Endometrial microvascular endothelial cells (primary cell): Measurements from ENCODE around the gene BTBD1. TPM values are rescaled to one million over a fixed set of nuclear protein-coding genes. Genes with fewer than 3 reads are reported as not detected.

Experiments
- in situ Hi-C: cut with HindIII; loops from 2 replicates; pipeline ENCODE4 v1.10.0; 2017; ENCODE audit warnings: low sequenced_read_pairs, low pct_unique_long_range_greater_than_20kb; ENCODE audit errors: inconsistent ontology term
- total RNA-seq: library from RNA; depleted of rRNA; stranded (reverse); fragments of >200 nt; gene quantifications from one replicate; pipeline ENCODE4 v1.2.3, GENCODE V29; 2015; ENCODE audit errors: inconsistent ontology term

The BTBD1 gene
- total RNA-seq: 101 TPM

DNA sequence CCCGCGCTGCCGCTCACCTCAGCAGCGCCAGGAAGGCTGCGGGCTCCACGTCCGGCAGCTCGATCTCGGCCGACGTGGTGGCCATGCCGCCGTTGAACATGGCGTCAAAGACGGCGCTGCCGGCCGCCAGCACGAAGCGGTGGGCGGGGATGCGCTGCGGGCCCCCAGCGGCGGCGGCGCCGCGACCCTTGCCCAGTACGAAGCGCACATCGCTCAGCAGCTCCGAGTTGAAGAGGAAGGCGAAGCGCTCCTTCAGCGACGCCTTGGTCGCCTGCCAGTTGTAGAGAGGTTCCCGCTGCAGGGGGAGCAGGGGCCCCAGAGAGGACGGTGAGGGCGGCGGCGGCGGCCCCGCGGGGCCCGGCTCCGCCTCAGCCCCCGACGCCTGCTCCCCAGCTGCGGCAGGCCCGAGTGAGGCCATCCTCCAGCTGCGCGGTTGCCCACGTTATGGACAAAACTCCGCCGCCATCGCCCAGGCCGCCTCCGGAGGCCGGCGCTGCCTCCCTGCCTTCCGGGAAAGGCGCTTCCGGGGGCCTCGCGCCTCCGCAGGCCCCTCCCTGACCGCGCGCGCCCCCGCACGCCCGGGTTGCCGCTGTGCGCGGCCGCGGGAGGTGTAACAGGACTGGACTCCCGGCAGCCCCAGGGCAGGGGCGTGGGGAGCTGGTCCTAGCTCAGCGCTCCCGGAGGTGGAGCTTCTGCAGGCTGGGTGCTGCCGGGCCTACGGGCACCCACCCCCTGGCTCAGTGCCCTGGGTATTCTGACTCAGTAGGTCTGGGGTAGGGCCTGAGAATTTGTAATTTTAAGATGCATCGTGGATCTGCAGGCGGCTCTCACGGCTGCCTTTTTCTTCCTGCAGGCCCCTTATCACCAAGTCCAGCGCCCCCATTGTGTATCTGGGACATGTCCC is at the start of gene BTBD1:
Gene BTBD1, minus strand, starts transcription at position 519 of the 904 bp plus-strand sequence. Its CDS starts 101 bp downstream, at position 418.
- in situ Hi-C loops: no loop called here

DNA sequence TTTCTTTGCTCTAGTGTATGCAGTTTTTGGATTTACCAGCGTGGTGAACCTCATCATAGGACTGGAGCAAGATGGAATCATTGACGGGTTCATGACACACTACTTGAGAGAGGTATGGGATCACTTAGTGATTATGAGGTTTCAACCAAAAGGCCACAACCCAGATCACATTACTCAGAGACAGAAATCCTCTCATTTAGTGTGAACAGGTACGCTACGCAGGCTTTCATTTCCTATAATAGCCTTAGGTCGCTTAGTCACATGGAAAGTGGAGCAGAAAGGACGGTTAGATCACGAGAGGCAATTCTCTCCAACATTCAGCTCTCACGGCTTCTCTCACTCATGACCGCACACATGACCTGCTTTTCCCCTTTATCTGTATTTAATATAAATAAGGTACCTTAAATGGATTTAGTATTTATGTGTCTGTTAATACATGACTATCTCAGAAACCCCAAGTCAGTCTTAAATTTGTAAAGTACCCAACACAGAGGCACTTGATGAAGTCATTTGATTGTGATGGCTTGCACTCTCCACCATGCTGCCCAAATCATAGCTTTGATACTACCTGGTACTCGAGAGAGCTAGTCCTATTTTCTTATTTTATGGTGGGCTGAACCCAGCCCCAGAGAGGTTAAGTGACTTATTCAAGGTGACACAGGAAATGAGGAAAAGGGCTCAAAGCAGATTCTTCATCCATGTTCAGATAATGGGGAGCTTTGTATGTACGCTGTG is 48.9 kb upstream of the BTBD1 start:
- in situ Hi-C loops: loop anchor here (10.0 kb wide), 1 partner anchor 101 kb away; the partner anchor contains the start of gene C15orf40

DNA sequence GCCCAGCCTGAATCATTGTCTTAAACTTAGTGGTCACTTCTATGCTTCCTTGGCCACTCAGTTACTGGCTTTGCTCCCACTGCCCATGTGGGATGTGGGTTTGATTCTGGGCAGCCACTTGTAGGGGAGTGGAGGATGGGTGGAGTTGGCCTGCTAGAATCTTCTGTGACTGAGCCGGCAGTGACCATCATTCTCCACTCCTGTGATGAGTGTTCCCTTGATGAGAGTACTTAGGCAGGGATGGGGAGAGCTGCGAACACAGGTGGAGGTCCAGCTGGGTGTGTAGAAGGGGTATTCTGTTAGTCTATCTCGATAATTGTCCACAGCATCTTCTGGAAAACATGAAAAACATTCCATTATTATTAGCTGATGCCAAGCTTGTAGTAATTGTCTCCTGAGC is 48.4 kb upstream of the BTBD1 start:
- in situ Hi-C loops: loop anchor here (10.0 kb wide), 1 partner anchor 101 kb away; the partner anchor contains the start of gene C15orf40

DNA sequence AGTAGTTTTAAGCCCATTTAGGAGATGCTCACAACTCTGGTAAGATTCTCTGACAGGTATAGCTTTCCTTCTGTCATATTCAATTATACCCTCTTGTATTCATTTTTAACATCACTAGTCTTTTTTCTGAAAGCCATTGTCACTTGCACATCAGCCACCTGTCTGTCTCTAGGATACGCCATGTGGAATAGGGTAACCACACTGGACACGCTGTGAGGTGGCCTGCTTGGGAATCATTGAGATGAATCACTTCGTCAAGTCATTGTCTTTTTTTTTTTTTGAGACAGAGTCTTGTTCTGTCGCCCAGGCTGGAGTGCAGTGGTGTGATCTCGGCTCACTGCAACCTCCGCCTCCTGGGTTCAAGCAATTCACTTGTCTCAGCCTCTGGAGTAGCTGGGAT is 47.8 kb upstream of the BTBD1 start:
- in situ Hi-C loops: loop anchor here (10.0 kb wide), 1 partner anchor 100 kb away; the partner anchor contains the start of gene C15orf40

DNA sequence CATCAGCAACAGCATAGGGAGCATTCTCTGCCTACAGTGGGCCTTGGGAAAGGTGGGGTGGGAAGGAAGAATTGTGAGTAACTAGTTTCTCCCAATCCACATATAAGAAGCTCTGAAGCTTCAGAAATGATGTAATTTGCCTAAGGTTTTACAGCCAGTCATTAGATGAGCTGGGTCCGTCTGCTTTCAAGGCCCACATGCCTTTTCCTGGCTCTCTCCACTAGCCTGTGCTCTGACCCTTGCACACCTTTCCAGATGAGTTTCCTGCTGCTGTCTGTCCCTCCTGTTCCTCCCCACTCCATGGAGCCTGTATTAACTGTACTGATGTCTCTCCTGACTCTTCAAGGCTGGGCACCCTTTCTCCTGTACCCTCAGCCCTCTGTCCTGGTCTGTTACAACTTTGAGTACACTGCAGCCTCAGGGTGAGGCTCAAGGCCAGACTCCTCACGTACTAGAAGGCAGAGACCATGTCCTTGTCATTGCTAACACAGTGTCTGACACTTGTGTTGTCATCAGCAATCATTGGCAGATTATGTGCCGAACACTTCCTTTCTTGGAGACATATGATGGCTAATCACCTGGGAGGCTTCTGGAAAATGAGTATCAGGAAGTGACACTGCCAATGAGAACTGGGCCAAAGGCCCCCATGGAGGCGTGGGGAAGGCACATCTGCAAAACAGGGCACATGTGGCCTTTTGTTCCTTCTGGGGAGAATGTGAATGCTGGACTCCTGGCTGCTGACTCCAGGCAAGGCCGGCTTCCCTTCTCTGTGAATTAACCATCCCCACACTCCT is 47.0 kb upstream of the BTBD1 start:
- in situ Hi-C loops: loop anchor here (10.0 kb wide), 1 partner anchor 99 kb away; the partner anchor contains the start of gene C15orf40

DNA sequence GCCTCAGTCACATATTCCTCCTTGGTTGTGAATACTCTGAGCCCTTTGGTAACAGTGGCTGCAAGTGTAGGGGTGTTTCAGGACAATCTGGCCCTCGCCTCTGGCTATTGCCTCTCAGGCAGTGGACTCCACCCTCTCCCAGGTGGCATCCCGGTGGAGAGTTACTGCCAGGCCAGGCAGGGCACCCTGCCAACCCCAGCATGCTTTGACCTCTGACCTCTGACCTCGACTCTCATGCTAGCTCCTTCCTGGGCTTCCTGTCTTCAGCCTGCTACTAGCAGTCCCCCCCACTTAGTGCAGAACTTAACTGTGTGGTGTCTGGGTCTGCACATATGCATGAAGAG is 45.9 kb upstream of the BTBD1 start:
- in situ Hi-C loops: loop anchor here (10.0 kb wide), 1 partner anchor 98 kb away; the partner anchor contains the start of gene C15orf40

DNA sequence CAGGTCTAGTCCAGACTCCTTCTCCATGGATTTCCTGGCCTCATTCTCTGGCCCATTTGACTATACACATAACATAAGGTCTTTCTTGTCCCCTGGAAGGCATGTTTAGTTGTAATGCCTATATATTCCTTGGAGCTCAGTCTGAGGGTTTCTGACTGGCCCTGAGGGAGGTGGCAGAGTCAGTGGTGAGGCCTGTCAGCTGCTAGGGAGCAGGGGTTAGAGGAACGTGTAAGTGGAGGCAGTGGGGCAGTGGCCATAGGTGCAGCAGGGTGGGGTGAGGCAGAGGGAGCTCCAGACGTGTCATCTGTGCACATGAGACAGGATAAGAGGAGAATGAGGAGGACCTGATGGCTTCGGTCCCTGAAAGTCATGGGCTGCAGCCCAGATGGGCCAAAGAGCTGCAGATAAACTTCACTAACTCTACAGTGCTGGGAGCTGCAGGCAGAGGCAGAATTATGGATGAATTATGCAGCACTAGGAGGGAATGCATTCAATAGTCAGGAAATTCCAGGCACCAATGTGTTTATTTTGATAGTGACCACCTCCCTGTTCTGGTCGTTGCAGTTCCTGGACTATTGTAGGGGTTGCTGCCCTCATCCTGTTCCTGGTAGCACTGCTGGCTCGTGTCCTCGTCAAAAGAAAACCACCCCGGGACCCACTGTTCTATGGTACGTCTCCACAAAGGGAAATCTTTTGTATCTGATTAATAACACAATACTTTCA is 45.3 kb upstream of the BTBD1 start:
- in situ Hi-C loops: loop anchor here (10.0 kb wide), 1 partner anchor 98 kb away; the partner anchor contains the start of gene C15orf40

DNA sequence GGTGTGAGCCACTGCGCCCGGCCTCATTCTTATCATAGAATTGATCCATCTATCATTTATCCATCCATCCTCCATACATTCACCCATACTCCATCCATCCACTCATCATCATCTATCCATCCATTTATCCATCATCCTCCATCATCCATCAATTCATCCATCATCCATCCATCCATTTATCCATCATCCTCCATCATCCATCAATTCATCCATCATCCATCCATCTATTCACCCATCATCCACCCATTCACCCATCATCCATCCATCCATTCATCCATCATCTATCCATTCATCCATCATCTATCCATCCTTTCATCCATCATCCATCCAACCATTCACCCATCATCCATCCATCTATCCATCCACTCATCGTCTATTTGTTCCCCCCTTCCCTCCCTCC is 44.1 kb upstream of the BTBD1 start:
- in situ Hi-C loops: loop anchor here (10.0 kb wide), 1 partner anchor 96 kb away; the partner anchor contains the start of gene C15orf40

DNA sequence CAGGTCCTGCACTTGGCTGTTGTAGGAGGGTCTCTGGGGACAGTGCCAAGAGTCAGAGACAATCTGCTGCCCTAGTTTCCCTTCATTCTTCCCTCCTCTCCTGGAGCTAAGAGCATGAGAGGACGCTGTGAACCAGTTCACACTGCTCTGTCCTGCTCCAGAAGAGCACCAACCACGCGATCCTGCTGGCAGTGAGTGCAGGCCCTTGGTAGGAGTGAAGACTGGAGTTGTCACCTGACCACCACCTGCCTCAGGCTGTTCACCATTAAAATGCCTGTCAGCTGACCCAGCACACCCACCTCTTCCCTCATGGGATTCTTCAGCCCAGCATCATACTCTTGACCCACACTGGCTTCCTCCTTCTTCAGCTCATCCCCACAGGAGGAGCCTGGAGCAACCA is 43.3 kb upstream of the BTBD1 start:
- in situ Hi-C loops: loop anchor here (10.0 kb wide), 1 partner anchor 96 kb away; the partner anchor contains the start of gene C15orf40

DNA sequence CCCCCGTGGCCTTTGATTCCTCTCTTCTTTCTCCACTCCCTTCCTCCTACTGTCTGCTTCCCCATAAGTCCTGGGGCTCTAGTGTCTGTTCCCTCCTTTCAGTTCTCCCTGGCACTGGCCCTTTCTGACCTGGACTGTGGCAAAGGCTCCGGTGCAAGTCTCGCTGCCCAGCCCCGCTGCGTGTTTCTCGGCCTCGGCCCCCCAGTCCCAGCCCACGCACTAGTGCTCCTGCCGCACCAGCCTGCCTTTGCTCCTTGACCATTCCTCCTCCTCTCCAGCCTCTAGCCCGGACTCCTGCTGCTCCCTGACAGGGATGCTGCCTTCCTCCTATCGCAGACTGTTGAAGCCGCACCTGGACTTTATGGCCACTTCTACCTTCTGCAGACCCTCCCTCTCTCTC is 42.5 kb upstream of the BTBD1 start:
- in situ Hi-C loops: no loop called here

DNA sequence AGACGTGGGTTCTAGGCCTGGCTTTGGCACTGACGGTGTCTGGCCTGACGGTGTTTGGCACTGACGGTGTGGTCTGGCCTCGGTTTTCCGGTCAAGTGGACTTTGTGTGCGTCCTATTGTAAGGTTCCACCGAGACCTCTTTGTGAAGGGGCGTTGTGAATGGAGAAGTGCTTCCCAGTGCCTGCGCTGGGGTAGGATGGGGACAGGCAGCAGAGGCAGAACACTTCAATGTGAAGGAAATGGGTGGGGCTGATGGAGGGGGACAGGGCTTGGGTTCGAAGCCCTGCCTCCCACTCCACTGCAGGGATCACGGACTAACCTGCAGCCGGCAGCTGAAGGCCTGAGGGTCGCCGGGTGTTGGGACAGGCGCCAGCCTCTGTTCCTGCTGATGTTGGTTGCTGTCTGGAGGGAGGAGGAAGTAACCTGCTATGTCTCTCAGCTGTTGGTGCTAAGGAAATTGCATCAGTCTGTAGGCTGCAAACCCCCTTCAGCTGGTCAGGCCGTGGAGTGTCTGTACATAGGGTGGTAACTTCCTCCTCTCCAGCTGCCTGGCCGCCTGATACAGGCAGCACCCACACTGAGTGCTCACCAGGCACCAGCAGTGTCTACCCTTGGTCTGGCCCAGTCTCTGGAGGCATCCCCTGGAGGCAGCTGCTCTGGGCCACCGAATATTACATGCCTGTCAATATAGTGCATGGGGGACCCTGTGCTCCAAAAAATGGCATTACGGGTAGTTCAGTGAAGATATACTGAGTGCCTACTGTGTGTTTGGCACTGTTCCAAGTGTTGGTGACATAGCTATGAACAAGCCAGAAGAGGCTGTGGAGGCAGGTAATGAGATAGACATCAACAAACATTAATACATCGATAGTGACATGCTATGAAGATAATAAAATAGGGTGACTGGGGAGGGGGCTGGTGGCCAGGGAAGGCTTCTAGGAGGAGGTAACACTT is 41.5 kb upstream of the BTBD1 start:
- in situ Hi-C loops: no loop called here

DNA sequence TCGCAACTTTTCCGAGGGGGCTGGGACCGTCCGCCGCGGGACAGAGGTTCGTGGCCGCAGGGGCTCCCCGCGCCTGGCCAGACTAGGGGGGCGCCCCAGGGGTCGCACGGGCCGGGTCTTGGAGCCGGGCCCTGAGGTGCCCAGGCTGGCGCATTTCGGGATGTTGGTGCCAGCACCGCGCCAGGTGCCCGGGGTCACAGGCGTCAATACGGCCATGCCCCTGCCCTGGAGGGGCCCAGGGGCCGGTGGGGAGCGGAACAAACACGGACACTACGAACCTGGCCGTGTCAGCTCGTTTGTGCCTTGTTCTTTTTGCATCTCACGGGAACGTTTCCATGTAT is 40.8 kb upstream of the BTBD1 start:
- in situ Hi-C loops: no loop called here

DNA sequence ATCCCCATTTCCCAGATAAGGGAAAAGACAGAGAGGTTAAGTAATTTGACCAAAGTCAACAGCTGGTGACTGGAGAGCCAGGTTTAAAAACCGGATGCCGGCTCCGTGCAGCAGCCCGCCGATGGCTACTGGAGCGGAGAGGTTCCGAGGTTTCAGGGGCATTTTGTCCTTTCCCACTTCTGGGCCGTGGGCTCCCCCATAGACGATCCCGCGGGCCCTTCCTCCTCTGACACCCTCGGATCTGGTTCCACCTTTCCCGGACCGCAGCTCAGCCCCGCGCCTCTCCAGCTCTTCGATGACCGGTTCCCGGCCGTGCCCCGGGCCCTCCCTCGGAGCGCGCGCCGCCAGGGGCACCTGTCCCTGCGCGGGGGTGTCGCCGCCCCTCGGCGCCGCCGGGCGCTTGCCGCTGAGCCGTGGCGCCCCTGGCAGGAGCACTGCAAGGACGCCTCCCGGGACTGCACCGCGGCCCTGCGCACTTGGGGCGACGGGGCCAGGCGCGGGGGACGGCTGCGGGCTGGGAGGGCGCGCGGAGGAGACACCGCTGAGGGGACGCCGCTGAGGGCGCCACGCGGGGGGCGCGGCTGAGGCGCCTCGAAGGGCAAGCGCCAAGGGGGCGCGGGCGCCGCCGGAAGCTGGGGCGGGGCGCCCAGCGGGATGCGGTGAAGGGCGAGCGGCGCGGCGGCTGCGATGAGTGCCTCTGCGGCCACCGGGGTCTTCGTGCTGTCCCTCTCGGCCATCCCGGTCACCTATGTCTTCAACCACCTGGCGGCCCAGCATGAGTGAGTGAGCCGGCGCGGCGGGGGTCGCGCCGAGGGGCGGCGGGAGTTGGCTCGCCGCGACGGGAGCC is 40.2 kb upstream of the BTBD1 start, which contains the start of gene TM6SF1:
Gene TM6SF1, plus strand, starts transcription at position 652 of the 847 bp plus-strand sequence. Its CDS starts 36 bp downstream, at position 688.
- in situ Hi-C loops: no loop called here

DNA sequence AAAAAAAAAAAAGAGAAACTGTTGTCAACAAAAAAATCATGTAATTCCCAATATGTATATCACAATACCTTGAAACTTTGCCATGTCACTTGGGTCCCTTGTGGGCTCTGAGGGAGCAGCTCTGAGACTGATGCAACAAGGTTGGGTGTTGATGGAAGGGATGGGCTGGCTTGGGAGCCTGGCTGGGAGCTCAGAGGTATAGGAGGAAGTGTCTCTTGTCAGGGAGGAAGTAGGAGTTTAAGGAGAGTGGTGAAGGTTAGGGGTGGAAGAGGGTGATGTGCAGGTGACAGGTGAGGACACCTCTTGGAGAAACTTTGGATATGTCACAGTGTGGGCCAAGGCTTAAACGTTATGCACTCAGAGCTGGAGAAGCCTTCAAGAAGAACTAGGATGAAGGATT is 38.4 kb upstream of the BTBD1 start:
- in situ Hi-C loops: no loop called here

DNA sequence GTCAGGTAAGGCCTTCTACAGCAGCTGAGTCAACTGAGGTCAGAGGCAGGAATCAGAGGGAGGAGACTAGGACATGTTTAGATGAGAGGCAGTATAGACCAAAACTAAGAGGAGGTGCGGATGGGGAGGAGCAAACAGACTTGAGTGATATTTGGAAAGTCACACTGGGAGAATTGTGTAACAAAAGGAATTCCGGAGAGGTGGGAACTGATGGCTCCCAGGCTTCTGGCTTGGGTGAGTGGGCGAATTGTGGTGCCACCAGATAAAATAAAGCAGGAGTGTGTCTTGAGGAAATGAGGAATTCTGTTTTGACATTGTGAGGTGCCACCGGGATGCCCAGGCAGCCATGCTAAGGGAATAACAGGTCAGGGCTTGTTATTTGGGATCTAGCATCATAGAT is 37.1 kb upstream of the BTBD1 start:
- in situ Hi-C loops: no loop called here

DNA sequence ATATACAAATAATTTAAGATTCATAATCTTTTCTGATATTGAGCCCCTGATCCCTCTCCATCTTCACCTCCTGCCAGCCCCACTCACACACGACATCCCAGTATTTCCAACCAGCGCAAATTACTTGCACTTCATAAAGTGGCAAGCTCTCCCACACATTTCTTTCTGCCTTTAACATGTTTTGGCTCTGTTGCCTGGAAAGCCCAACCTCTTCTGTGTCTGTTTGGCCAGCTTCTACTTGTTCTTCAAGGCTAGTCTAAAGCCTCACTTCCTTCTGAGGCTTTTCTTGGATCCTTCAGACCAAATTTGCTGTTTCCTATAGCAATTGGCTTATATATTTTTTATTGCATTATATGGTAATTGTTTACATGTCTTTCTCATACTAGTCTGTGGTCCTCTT is 35.3 kb upstream of the BTBD1 start:
- in situ Hi-C loops: no loop called here
